Naive thymus-derived CD4-positive, alpha-beta T cell (primary cell): Measurements from ENCODE around the gene SMURF1. TPM values are rescaled to one million over a fixed set of nuclear protein-coding genes. Genes with fewer than 3 reads are reported as not detected.

Experiments used
- ATAC-seq: fragments of 150-1000 bp; cut with Tn5 transposase; 2 replicates; pipeline ENCODE4 v1.10.0; 2021; ENCODE audit warnings: mild to moderate bottlenecking, moderate library complexity
- CTCF ChIA-PET: fragments of 350-600 bp; sonication (Branson Sonifier 250); formaldehyde crosslinking; loops from one replicate; lab custom pipeline; 2021; ENCODE audit warnings: antibody characterized with exemption; lab: Charles Lee
- POLR2A ChIA-PET: fragments of 350-600 bp; sonication (Branson Sonifier 250); formaldehyde crosslinking; loops from one replicate; lab custom pipeline; 2021; ENCODE audit warnings: antibody characterized with exemption, inconsistent platforms; lab: Charles Lee
- DNase-seq, 9 donors: peaks; one replicate each; pipeline versions ENCODE4 v3.0.0 to v3.0.0-alpha.2; 2020 to 2022; ENCODE audit warnings: mixed read lengths in 1 of 9
- H3K27ac ChIP-seq: one replicate; pipeline ENCODE4 v1.7.0; 2013; ENCODE audit warnings: mild to moderate bottlenecking, low read depth, low read length, moderate library complexity
- H3K27me3 ChIP-seq, 2 donors: one replicate each; pipeline ENCODE4 v1.7.0; 2013; ENCODE audit warnings: low read length in 2 of 2, mild to moderate bottlenecking in 2 of 2, moderate library complexity in 2 of 2; ENCODE audit not compliant: control insufficient read depth in 2 of 2, insufficient read depth in 2 of 2
- H3K36me3 ChIP-seq, 3 experiments: 1 replicate in 2 of 3; 2 replicates in 1 of 3; pipeline ENCODE4 v1.7.0; 2013; ENCODE audit warnings: low read length in 3 of 3, mild to moderate bottlenecking in 3 of 3, moderate library complexity in 1 of 3; ENCODE audit not compliant: insufficient read depth in 3 of 3, control insufficient read depth in 2 of 3
- H3K4me1 ChIP-seq, 2 donors: one replicate each; pipeline ENCODE4 v1.7.0; 2013; ENCODE audit warnings: low read length in 2 of 2, mild to moderate bottlenecking in 2 of 2, moderate library complexity in 1 of 2; ENCODE audit not compliant: control insufficient read depth in 2 of 2, insufficient read depth in 2 of 2
- H3K4me3 ChIP-seq: 2 replicates; pipeline ENCODE4 v1.7.0; 2013; ENCODE audit warnings: mild to moderate bottlenecking, low read length
- H3K9me3 ChIP-seq, 3 experiments: 1 replicate in 2 of 3; 2 replicates in 1 of 3; pipeline ENCODE4 v1.7.0; 2013; ENCODE audit warnings: low read length in 3 of 3; ENCODE audit not compliant: control insufficient read depth in 2 of 3
- H3K27ac Mint-ChIP-seq, 9 donors: one replicate each; pipeline ENCODE4 v1.8.0; 2020 to 2022; ENCODE audit warnings: mixed read lengths in 9 of 9, mild to moderate bottlenecking in 8 of 9, moderate library complexity in 5 of 9, inconsistent platforms in 2 of 9
- H3K27me3 Mint-ChIP-seq, 5 donors: one replicate each; pipeline ENCODE4 v1.8.0; 2021 to 2022; ENCODE audit warnings: mixed read lengths in 5 of 5, mild to moderate bottlenecking in 1 of 5
- H3K36me3 Mint-ChIP-seq, 5 donors: one replicate each; pipeline ENCODE4 v1.8.0; 2020 to 2022; ENCODE audit warnings: mixed read lengths in 5 of 5, mild to moderate bottlenecking in 3 of 5, inconsistent platforms in 1 of 5
- H3K4me1 Mint-ChIP-seq, 7 donors: one replicate each; pipeline ENCODE4 v1.8.0; 2020 to 2022; ENCODE audit warnings: mixed read lengths in 7 of 7, mild to moderate bottlenecking in 3 of 7, inconsistent platforms in 1 of 7
- H3K4me3 Mint-ChIP-seq, 10 donors: one replicate each; pipeline ENCODE4 v1.8.0; 2020 to 2022; ENCODE audit warnings: mild to moderate bottlenecking in 10 of 10, mixed read lengths in 10 of 10, moderate library complexity in 6 of 10, inconsistent platforms in 2 of 10
- H3K9me3 Mint-ChIP-seq, 11 donors: one replicate each; pipeline ENCODE4 v1.8.0; 2020 to 2022; ENCODE audit warnings: mixed read lengths in 11 of 11, mild to moderate bottlenecking in 4 of 11, inconsistent platforms in 1 of 11, moderate library complexity in 1 of 11
- intact Hi-C, 2 donors: fragments of 100-400 bp; cut with micrococcal nuclease; formaldehyde crosslinking; loops; one replicate each; pipeline ENCODE4 v1.15.1; 2023
- polyA plus RNA-seq, 2 donors: library from polyadenylated mRNA; unstranded; fragments of 300-500 nt; fragmentation: Illumina TruSeq; gene quantifications; one replicate each; pipeline ENCODE4 v1.2.3, GENCODE V29; 2021
- total RNA-seq, 6 experiments: library from RNA in 5 of 6; stranded (reverse) in 5 of 6; gene quantifications; 1 replicate in 5 of 6; 2 replicates in 1 of 6; pipeline ENCODE4 v1.2.3 and lab custom pipeline; 2021 to 2026

SMURF1 gene
- total and polyA plus RNA-seq, 7 experiments from 2014 or later, result 1.3 to 26.4 (median 20.4) TPM

DNA sequence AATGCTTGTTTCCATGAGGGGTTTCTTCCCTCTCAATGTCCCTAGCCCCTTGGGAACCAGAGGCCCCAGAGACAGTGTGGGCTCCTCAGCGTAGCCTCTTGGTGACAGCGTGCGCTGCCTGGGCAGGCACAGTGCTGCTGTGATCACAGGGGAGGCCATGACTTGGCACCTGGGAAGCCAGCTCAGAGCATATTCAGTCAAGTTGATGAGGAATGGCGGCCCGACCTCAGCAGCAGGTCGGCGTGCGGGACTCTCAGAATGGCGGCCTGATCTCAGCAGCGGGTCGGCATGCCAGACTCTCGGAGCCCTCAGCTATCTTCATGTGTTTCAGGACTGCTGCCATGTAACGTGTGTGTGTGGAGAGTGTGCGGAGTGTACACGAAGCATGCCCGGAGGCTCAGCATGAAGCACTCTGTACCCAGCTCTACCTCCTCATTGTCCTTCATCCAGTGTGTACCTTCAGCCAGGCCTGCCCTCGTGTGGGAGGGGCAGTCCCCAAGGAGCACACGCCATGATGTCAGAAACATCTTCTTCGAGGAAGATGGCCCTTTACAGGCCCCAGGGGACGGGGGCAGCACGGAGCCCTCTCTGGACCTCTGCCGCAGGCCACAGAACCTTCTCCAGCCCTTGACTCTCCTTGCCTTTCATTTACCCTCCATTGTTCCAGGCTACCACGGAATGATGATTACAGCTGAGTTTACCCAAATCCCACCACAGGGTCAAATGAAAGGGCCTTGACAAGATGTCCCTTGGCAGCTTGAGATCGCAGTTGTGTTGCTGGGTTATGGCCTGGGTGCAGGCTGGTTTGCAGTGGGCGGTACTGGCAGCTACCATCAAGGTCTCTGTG is 130.4 kb downstream of the SMURF1 start:
- no peak overlapping the region for H3K27ac ChIP-seq
- no peaks in the 10 kb centered on the region for H3K27me3 ChIP-seq
- H3K27ac Mint-ChIP-seq, result no peak overlapping the region
- peaks cover 0 to 3% (median 0%) of the 10 kb centered on the region in 11 donors for H3K9me3 Mint-ChIP-seq
- H3K9me3 ChIP-seq, result no peaks in the 10 kb centered on the region
- H3K4me3 ChIP-seq, result no peak overlapping the region
- H3K4me1 Mint-ChIP-seq, result peaks cover 0 to 12% (median 2%) of the 10 kb centered on the region in 7 donors
- H3K4me1 ChIP-seq, result no peaks in the 10 kb centered on the region
- POLR2A ChIA-PET, result no interaction called here
- no peak for ATAC-seq
- intact Hi-C loops, result no loop called here
- no peaks in the 10 kb centered on the region for H3K27me3 Mint-ChIP-seq
- no peak for DNase-seq
- CTCF ChIA-PET, result interaction anchor here (0.6 kb wide), 1 partner anchor 198 kb away, joined by 7 read pairs; no protein-coding TSS in a partner anchor
- peaks cover 24 to 73% (median 42%) of the 10 kb centered on the region in 5 donors for H3K36me3 Mint-ChIP-seq
- H3K36me3 ChIP-seq, result peaks cover 6 to 71% (median 19%) of the 10 kb centered on the region in 3 experiments
- H3K4me3 Mint-ChIP-seq, result no peak overlapping the region

DNA sequence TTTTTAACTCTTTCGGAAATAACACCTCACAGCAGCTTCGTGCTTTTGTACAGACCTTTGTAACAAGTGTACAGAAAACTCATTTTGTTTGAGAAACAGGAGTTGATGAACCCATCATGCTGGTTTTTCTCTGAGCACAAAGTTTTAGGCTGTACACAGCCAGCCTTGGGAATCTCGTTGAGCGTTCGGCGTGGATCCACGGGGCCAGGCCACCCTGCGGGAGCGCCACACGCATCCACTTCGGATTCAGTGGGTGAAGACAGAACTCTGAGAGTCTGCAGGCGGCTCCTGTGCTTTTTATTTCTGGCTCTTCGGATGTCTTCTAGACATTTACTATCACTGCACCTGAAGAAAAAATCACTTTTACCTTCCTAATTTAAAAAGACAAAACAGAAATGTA is 131.2 kb downstream of the SMURF1 start:
- ChIA-PET POLR2A (interaction anchor here (0.9 to 1.2 kb wide), 2 partner anchors 8 to 23 kb away, joined by 3 to 5 read pairs; no protein-coding TSS in a partner anchor), CTCF (interaction anchor here (0.6 kb wide), 1 partner anchor 199 kb away, joined by 7 read pairs; no protein-coding TSS in a partner anchor)
- no peaks in the 10 kb centered on the region for H3K9me3 ChIP-seq
- no peaks in the 10 kb centered on the region for H3K27me3 ChIP-seq
- DNase-seq (no peak), ATAC-seq (no peak)
- Mint-ChIP-seq H3K4me1 (peaks cover 0 to 9% (median 2%) of the 10 kb centered on the region in 7 donors), H3K27me3 (no peaks in the 10 kb centered on the region), H3K9me3 (peaks cover 0 to 3% (median 0%) of the 10 kb centered on the region in 11 donors), H3K27ac (no peak overlapping the region), H3K4me3 (no peak overlapping the region), H3K36me3 (peaks cover 27 to 79% (median 40%) of the 10 kb centered on the region in 5 donors)
- H3K4me1 ChIP-seq, result no peaks in the 10 kb centered on the region
- H3K4me3 ChIP-seq, result no peak overlapping the region
- peaks cover 6 to 78% (median 19%) of the 10 kb centered on the region in 3 experiments for H3K36me3 ChIP-seq
- intact Hi-C loops, result no loop called here
- H3K27ac ChIP-seq, result no peak overlapping the region

DNA sequence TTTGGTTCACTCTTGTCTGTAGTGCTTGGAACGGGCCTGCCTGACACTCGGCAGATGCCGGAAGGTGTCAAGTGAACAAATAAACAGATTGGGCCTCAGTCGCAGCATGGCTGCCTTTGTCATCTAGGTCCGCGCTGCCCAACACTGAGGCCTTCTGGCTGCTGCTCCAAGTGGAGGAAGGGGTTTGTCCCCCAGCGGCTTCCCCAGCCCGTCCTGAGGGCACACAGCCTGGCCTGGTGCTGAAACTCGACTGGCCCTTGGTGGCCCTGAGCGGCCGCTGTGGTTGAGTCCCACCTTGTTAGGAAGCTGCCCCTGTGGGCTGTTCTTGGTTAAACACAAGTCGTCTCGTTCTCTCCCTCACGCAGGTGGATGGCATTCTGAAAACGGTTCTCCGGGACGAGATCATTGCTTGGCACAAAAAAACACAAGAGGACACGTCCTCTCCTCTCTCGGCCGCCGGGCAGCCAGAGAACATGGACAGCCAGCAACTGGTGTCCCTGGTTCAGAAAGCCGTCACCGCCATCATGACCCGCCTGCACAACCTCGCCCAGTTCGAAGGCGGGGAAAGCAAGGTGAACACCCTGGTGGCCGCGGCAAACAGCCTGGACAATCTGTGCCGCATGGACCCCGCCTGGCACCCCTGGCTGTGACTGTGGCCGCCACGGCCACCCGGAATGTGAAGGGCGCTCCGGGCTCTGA is 132.1 kb downstream of the SMURF1 start:
- ATAC-seq, result no peak
- Histone ChIP-seq H3K4me3 (no peak overlapping the region), H3K9me3 (no peaks in the 10 kb centered on the region), H3K27me3 (no peaks in the 10 kb centered on the region), H3K4me1 (no peaks in the 10 kb centered on the region), H3K27ac (no peak overlapping the region), H3K36me3 (peaks cover 9 to 83% (median 19%) of the 10 kb centered on the region in 3 experiments)
- ChIA-PET POLR2A (interaction anchor here (0.9 to 1.2 kb wide), 2 partner anchors 9 to 24 kb away, joined by 3 to 5 read pairs; no protein-coding TSS in a partner anchor), CTCF (no interaction called here)
- Mint-ChIP-seq H3K9me3 (peaks cover 0 to 3% (median 0%) of the 10 kb centered on the region in 11 donors), H3K27ac (no peak overlapping the region), H3K36me3 (peaks cover 26 to 80% (median 40%) of the 10 kb centered on the region in 5 donors), H3K4me1 (peaks cover 0 to 8% (median 1%) of the 10 kb centered on the region in 7 donors), H3K27me3 (no peaks in the 10 kb centered on the region), H3K4me3 (no peak overlapping the region)
- DNase-seq, result no peak
- intact Hi-C loops, result no loop called here

DNA sequence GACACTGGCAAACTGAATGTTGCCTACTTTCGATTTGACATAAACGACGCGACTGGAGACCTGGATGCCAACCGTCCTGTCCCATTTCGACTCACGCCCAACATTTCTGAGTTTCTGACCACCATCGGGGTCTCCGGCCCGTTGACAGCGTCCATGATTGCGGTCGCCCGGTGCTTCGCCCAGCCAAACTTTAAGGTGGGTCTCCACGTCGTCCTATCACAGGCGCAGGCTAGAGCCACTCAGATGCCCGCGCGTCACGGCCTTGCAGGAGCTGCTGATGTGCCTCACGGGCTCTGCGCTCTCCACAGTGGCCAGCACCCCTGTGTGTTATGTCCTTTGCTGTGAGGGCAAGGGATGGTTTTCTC is 132.6 kb downstream of the SMURF1 start:
- H3K36me3 ChIP-seq, result peaks cover 14 to 88% (median 19%) of the 10 kb centered on the region in 3 experiments

DNA sequence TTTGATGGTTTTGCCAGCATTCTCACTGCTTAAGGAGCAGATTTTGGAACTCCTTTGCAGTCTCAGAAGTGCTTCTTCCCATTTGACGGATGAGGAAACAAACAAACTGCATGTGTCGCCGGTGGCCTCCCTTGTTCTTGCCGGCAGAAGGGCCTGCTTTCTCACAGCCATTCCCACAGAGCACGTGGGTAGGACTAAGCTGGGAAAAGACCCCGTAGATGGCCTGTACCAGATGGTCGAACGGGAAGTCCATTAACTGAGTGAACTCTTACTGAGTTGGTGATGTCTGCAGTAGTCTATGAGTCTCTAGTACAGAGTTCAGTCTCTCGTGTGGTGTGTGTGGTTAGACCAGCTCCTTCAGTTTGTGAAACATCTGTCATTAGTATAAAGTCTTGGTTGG is 133.6 kb downstream of the SMURF1 start:
- ATAC-seq (no peak), DNase-seq (no peak)
- no peak overlapping the region for H3K4me3 Mint-ChIP-seq
- no peaks in the 10 kb centered on the region for H3K9me3 Mint-ChIP-seq
- Histone ChIP-seq H3K27ac (no peak overlapping the region), H3K27me3 (no peaks in the 10 kb centered on the region), H3K4me3 (no peak overlapping the region), H3K36me3 (peaks cover 15 to 92% (median 22%) of the 10 kb centered on the region in 3 experiments), H3K9me3 (no peaks in the 10 kb centered on the region), H3K4me1 (no peaks in the 10 kb centered on the region)
- H3K27ac Mint-ChIP-seq, result no peak overlapping the region
- ChIA-PET CTCF (no interaction called here), POLR2A (no interaction called here)
- H3K27me3 Mint-ChIP-seq, result no peaks in the 10 kb centered on the region
- no peaks in the 10 kb centered on the region for H3K4me1 Mint-ChIP-seq
- peaks cover 20 to 78% (median 38%) of the 10 kb centered on the region in 5 donors for H3K36me3 Mint-ChIP-seq
- intact Hi-C loops, result no loop called here

More for the DNA sequence above, 132.6 kb downstream of the SMURF1 start:
- ChIA-PET CTCF (no interaction called here), POLR2A (no interaction called here)
- H3K4me3 Mint-ChIP-seq, result no peak overlapping the region
- intact Hi-C loops, result no loop called here
- H3K27me3 Mint-ChIP-seq, result no peaks in the 10 kb centered on the region
- H3K9me3 ChIP-seq, result no peaks in the 10 kb centered on the region
- H3K27ac Mint-ChIP-seq, result no peak overlapping the region
- ATAC-seq (peak; percentile 31), DNase-seq (no peak)
- H3K36me3 Mint-ChIP-seq, result peaks cover 22 to 80% (median 40%) of the 10 kb centered on the region in 5 donors
- H3K4me3 ChIP-seq, result no peak overlapping the region
- no peak overlapping the region for H3K27ac ChIP-seq
- peaks cover 0 to 3% (median 0%) of the 10 kb centered on the region in 7 donors for H3K4me1 Mint-ChIP-seq
- no peaks in the 10 kb centered on the region for H3K9me3 Mint-ChIP-seq
- H3K27me3 ChIP-seq, result no peaks in the 10 kb centered on the region
- H3K4me1 ChIP-seq, result no peaks in the 10 kb centered on the region

DNA sequence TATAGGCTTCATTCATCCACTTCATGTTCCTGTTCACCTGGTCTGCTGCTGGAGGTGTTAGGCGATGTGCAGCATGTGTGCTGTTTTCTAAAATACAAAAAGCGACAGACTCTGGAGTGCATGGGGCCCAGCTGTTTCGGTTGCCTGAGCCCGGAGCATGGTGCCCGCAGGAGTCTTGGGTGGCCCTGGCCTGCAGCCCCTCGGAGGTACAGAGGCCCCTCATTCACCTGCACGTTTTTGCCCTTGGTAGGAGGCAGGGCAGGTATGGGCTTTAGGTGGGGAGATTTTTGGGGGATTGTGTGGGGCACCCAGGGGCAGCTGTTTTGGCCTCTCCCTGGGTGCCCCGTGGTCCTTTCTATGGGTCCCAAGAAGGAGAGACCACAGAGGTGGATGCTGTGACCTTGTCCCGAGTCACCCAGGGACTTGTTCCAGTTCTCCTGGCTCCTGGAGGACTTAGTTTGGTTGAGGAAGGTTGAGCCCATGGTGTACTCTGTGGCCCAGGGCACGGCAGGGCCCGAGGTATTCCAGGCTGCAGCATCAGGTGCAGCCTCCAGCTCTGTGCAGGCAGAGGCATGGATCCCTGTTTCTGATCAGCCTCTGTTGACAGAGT is 134.9 kb downstream of the SMURF1 start:
- POLR2A ChIA-PET, result no interaction called here
- Histone ChIP-seq H3K27me3 (no peaks in the 10 kb centered on the region), H3K9me3 (no peaks in the 10 kb centered on the region), H3K4me1 (no peaks in the 10 kb centered on the region), H3K36me3 (peaks cover 22 to 93% (median 27%) of the 10 kb centered on the region in 3 experiments), H3K4me3 (no peak overlapping the region), H3K27ac (no peak overlapping the region)
- peaks cover 16 to 78% (median 35%) of the 10 kb centered on the region in 5 donors for H3K36me3 Mint-ChIP-seq
- DNase-seq, result peak in 1 of 9 donors; percentile 12
- CTCF ChIA-PET, result no interaction called here
- H3K27me3 Mint-ChIP-seq, result no peaks in the 10 kb centered on the region
- no peak overlapping the region for H3K27ac Mint-ChIP-seq
- H3K4me3 Mint-ChIP-seq, result no peak overlapping the region
- ATAC-seq, result no peak
- intact Hi-C loops, result no loop called here
- H3K4me1 Mint-ChIP-seq, result no peaks in the 10 kb centered on the region
- H3K9me3 Mint-ChIP-seq, result no peaks in the 10 kb centered on the region
